Neural cell (in vitro differentiated cells): ENCODE results near the gene HES6. TPM values are rescaled to one million over a fixed set of nuclear protein-coding genes. Genes with fewer than 3 reads are reported as not detected.

Source experiments
- EP300 ChIP-seq: fragments of 450-650 bp; conservative IDR thresholded peaks from 2 replicates; pipeline ENCODE4 v1.6.1; 2014; ENCODE audit warnings: antibody characterized with exemption, mild to moderate bottlenecking, moderate library complexity; ENCODE audit not compliant: poor library complexity, severe bottlenecking
- POLR2AphosphoS5 ChIP-seq: IDR thresholded peaks from 2 replicates; pipeline ENCODE4 v1.6.1; 2012
- TAF1 ChIP-seq: IDR thresholded peaks from 2 replicates; pipeline ENCODE4 v1.6.1; 2012; ENCODE audit warnings: low read depth
- polyA plus RNA-seq: library from polyadenylated mRNA; depleted of rRNA; stranded (reverse); fragments of >200 nt; gene quantifications from 2 replicates; pipeline ENCODE4 v1.2.3, GENCODE V29; 2014

HES6 gene
- polyA plus RNA-seq, 1 donor from 2014 or later: 236 TPM

DNA sequence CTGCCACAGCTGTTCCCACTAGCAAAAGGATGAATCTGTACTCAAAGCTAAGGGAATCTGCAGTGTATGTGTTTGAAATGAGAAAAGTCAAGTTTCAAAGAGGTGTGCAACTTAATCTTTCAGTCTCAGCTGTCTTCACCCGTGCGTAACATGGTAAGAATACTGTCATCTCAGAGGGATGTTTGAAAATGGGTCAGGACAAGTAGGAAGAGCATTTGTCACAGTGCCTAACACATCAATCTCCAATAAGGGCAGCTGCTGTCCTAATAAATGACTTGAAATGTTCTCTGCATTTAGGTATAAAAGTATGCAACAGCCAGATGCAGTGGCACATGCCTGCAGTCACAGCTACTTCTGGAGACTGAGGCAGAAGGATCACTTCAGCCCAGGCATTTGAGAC, 49.4 kb downstream of the HES6 start (continued):
- TF ChIP-seq POLR2AphosphoS5 (no peak), EP300 (no peak), TAF1 (no peak)

Other genes starting within 250 kb of the HES6 start
- gene SCLY, start 179.0 kb downstream of the HES6 start, polyA plus RNA-seq: 15.9 and 16.4 TPM in 2 replicates
- gene ESPNL, start 139.7 kb downstream of the HES6 start, polyA plus RNA-seq: 0.14 and 0.69 TPM in 2 replicates
- gene KLHL30, start 101.4 kb downstream of the HES6 start, polyA plus RNA-seq: not detected in 2 replicates
- 0.32 TPM in 1 of 2 replicates, not detected in the other for gene ERFE, start 81.1 kb downstream of the HES6 start, polyA plus RNA-seq
- 78.5 and 82.6 TPM in 2 replicates for gene ILKAP, start 36.3 kb downstream of the HES6 start, polyA plus RNA-seq
- 2.6 and 3.2 TPM in 2 replicates for gene PER2, start 48.6 kb upstream of the HES6 start, polyA plus RNA-seq
- gene TRAF3IP1, start 80.5 kb upstream of the HES6 start, polyA plus RNA-seq: 11.9 and 12.5 TPM in 2 replicates
- gene ASB1, start 186.9 kb upstream of the HES6 start, polyA plus RNA-seq: 13.7 and 18.7 TPM in 2 replicates